Ishikawa (cell line): ENCODE measurements around the gene GPATCH1.

ENCODE experiments used
- CEBPB ChIP-seq: IDR thresholded peaks from 2 replicates; pipeline ENCODE4 v1.6.1; 2012
- CREB1 ChIP-seq: IDR thresholded peaks from 2 replicates; pipeline ENCODE4 v1.6.1; 2012; ENCODE audit warnings: low read depth
- EP300 ChIP-seq: IDR thresholded peaks from 2 replicates; pipeline ENCODE4 v1.6.1; 2012; ENCODE audit warnings: borderline replicate concordance
- FOXM1 ChIP-seq: IDR thresholded peaks from 2 replicates; pipeline ENCODE4 v1.6.1; 2012; ENCODE audit warnings: low read depth, borderline replicate concordance
- NFIC ChIP-seq: IDR thresholded peaks from 2 replicates; pipeline ENCODE4 v1.6.1; 2012
- RAD21 ChIP-seq: IDR thresholded peaks from 2 replicates; pipeline ENCODE4 v1.6.1; 2012; ENCODE audit warnings: low read depth
- TAF1 ChIP-seq: IDR thresholded peaks from 2 replicates; pipeline ENCODE4 v1.6.1; 2012; ENCODE audit warnings: low read depth, mild to moderate bottlenecking
- TCF12 ChIP-seq: IDR thresholded peaks from 2 replicates; pipeline ENCODE4 v1.6.1; 2012; ENCODE audit warnings: low read depth
- TEAD4 ChIP-seq: IDR thresholded peaks from 2 replicates; pipeline ENCODE4 v1.6.1; 2012
- YY1 ChIP-seq: IDR thresholded peaks from 2 replicates; pipeline ENCODE4 v1.6.1; 2012; ENCODE audit warnings: low read depth
- ZBTB7A ChIP-seq: IDR thresholded peaks from 2 replicates; pipeline ENCODE4 v1.6.1; 2012; ENCODE audit warnings: low read depth
- TF ChIP-seq, protein P1 (sequence below): IDR thresholded peaks from 2 replicates; pipeline ENCODE4 v1.6.1; 2012
- TF ChIP-seq, protein P2 (sequence below): IDR thresholded peaks from 2 replicates; pipeline ENCODE4 v1.6.1; 2012; ENCODE audit warnings: low read depth, mild to moderate bottlenecking
- TF ChIP-seq, protein P3 (sequence below): IDR thresholded peaks from 2 replicates; pipeline ENCODE4 v1.6.1; 2012

DNA sequence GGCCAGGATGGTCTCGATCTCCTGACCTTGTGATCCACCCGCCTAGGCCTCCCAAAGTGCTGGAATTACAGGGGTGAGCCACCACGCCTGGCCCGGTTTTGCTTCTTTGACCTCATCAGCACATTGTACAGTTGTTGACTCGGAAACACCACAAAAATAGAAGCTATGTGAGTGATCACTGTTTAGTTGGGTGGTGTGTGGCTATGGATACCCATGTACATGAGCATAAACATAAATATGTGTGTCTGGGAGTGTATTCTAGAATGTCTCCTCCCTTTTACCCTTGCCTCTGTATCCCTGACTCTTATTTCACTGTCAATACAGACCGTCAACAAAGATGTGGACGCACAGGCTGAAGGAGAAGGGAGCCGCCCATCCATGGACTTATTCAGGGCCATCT, 36.5 kb downstream of the GPATCH1 start:
- TF ChIP-seq TAF1: no peak
- TF ChIP-seq YY1: no peak
- no peak for TF ChIP-seq EP300
- TF ChIP-seq TCF12: no peak
- TF ChIP-seq TEAD4: no peak
- TF ChIP-seq RAD21: no peak
- no peak for TF ChIP-seq ZBTB7A
- TF ChIP-seq, protein P1, sequence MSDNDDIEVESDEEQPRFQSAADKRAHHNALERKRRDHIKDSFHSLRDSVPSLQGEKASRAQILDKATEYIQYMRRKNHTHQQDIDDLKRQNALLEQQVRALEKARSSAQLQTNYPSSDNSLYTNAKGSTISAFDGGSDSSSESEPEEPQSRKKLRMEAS: no peak
- TF ChIP-seq CREB1: no peak
- no peak for TF ChIP-seq CEBPB
- TF ChIP-seq, protein P2, sequence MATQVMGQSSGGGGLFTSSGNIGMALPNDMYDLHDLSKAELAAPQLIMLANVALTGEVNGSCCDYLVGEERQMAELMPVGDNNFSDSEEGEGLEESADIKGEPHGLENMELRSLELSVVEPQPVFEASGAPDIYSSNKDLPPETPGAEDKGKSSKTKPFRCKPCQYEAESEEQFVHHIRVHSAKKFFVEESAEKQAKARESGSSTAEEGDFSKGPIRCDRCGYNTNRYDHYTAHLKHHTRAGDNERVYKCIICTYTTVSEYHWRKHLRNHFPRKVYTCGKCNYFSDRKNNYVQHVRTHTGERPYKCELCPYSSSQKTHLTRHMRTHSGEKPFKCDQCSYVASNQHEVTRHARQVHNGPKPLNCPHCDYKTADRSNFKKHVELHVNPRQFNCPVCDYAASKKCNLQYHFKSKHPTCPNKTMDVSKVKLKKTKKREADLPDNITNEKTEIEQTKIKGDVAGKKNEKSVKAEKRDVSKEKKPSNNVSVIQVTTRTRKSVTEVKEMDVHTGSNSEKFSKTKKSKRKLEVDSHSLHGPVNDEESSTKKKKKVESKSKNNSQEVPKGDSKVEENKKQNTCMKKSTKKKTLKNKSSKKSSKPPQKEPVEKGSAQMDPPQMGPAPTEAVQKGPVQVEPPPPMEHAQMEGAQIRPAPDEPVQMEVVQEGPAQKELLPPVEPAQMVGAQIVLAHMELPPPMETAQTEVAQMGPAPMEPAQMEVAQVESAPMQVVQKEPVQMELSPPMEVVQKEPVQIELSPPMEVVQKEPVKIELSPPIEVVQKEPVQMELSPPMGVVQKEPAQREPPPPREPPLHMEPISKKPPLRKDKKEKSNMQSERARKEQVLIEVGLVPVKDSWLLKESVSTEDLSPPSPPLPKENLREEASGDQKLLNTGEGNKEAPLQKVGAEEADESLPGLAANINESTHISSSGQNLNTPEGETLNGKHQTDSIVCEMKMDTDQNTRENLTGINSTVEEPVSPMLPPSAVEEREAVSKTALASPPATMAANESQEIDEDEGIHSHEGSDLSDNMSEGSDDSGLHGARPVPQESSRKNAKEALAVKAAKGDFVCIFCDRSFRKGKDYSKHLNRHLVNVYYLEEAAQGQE: no peak
- TF ChIP-seq FOXM1: no peak
- no peak for TF ChIP-seq NFIC
- TF ChIP-seq, protein P3, sequence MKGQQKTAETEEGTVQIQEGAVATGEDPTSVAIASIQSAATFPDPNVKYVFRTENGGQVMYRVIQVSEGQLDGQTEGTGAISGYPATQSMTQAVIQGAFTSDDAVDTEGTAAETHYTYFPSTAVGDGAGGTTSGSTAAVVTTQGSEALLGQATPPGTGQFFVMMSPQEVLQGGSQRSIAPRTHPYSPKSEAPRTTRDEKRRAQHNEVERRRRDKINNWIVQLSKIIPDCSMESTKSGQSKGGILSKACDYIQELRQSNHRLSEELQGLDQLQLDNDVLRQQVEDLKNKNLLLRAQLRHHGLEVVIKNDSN: no peak
